GM23248 (cell line): ENCODE results near the gene GTF2H1. TPM values are rescaled to one million over a fixed set of nuclear protein-coding genes. Genes with fewer than 3 reads are reported as not detected.

Experiments used
- DNase-seq: peaks from one replicate; pipeline ENCODE4 v3.0.0-alpha.2; 2015
- H2AFZ ChIP-seq: fragments of 200-600 bp; sonication (generic); 2 replicates; pipeline ENCODE4 v1.6.1; 2016; ENCODE audit warnings: antibody characterized with exemption
- H3F3A ChIP-seq: fragments of 200-600 bp; sonication (generic); 2 replicates; pipeline ENCODE4 v1.6.1; 2016; ENCODE audit warnings: mild to moderate bottlenecking, antibody characterized with exemption, mixed run types; ENCODE audit not compliant: insufficient read depth
- H3K27ac ChIP-seq: fragments of 200-600 bp; sonication (generic); 2 replicates; pipeline ENCODE4 v1.5.1; 2016; ENCODE audit warnings: mild to moderate bottlenecking
- H3K27me3 ChIP-seq: fragments of 200-600 bp; sonication (generic); replicated peaks from 2 replicates; pipeline ENCODE4 v1.6.1; 2016; ENCODE audit warnings: mild to moderate bottlenecking; ENCODE audit not compliant: insufficient read depth
- H3K36me3 ChIP-seq: fragments of 200-600 bp; sonication (generic); 2 replicates; pipeline ENCODE4 v1.6.1; 2016; ENCODE audit warnings: low read depth, mild to moderate bottlenecking
- H3K4me1 ChIP-seq: fragments of 200-600 bp; sonication (generic); 2 replicates; pipeline ENCODE4 v1.6.1; 2016; ENCODE audit warnings: mild to moderate bottlenecking; ENCODE audit not compliant: insufficient read depth
- H3K4me2 ChIP-seq: fragments of 200-600 bp; sonication (generic); one replicate; pipeline ENCODE4 v1.6.1; 2016; ENCODE audit warnings: mild to moderate bottlenecking; ENCODE audit not compliant: unreplicated experiment
- H3K4me3 ChIP-seq: fragments of 200-600 bp; sonication (generic); 2 replicates; pipeline ENCODE4 v1.5.1; 2016; ENCODE audit warnings: mild to moderate bottlenecking
- H3K79me2 ChIP-seq: fragments of 200-600 bp; sonication (generic); 2 replicates; pipeline ENCODE4 v1.6.1; 2016; ENCODE audit warnings: mild to moderate bottlenecking; ENCODE audit not compliant: insufficient read depth
- H3K9ac ChIP-seq: fragments of 200-600 bp; sonication (generic); 2 replicates; pipeline ENCODE4 v1.6.1; 2016; ENCODE audit warnings: mild to moderate bottlenecking
- H3K9me2 ChIP-seq: fragments of 200-600 bp; sonication (generic); 2 replicates; pipeline ENCODE4 v1.6.1; 2016; ENCODE audit warnings: mixed run types, mild to moderate bottlenecking, moderate library complexity; ENCODE audit not compliant: insufficient read depth
- H3K9me3 ChIP-seq: fragments of 200-600 bp; sonication (generic); one replicate; pipeline ENCODE4 v1.6.1; 2017; ENCODE audit warnings: low read depth
- H4K20me1 ChIP-seq: fragments of 200-600 bp; sonication (generic); 2 replicates; pipeline ENCODE4 v1.6.0; 2016; ENCODE audit not compliant: insufficient read depth
- EZH2 ChIP-seq: fragments of 200-600 bp; sonication (generic); IDR thresholded peaks from 2 replicates; pipeline ENCODE4 v1.6.1; 2018; ENCODE audit warnings: antibody characterized with exemption, mild to moderate bottlenecking; ENCODE audit not compliant: insufficient read depth, poor library complexity, severe bottlenecking
- EZH2phosphoT487 ChIP-seq: fragments of 200-600 bp; sonication (generic); IDR thresholded peaks from 2 replicates; pipeline ENCODE4 v1.6.1; 2018; ENCODE audit warnings: antibody characterized with exemption, moderate library complexity, mild to moderate bottlenecking, low read depth; ENCODE audit not compliant: insufficient read depth
- WGBS, 2 experiments: methylation state at CpG; one replicate each; pipeline ENCODE4 v1.1.6; 2015 to 2017; ENCODE audit warnings: low lambda C conversion rate in 2 of 2, low coverage in 1 of 2; ENCODE audit errors: missing lambda C conversion rate in 2 of 2; 5-methylcytosine and 5-hydroxymethylcytosine counted together
- in situ Hi-C: fragments of 300-500 bp; cut with MboI; formaldehyde crosslinking; loops from 2 replicates; pipeline ENCODE4 v1.15.0; 2020
- polyA plus RNA-seq: library from polyadenylated mRNA; unstranded; fragments of >200 nt; fragmentation: Nextera tagmentation; extraction: Ambion mirVana; gene quantifications from 2 replicates; pipeline ENCODE4 v1.2.1, GENCODE V29; 2016
- total RNA-seq: library from RNA; depleted of rRNA; stranded (reverse); fragments of >200 nt; shearing (Covaris generic); gene quantifications from 2 replicates; pipeline ENCODE4 v1.2.3, GENCODE V29; 2014; rRNA removed

Gene GTF2H1
- total RNA-seq (77.4 and 89.8 TPM in 2 replicates), polyA plus RNA-seq (58.7 and 61.6 TPM in 2 replicates)

- H3K9me3 ChIP-seq: no peaks in the 10 kb centered on the region
- peak within 1 kb of the TSS; percentile 87 for H2AFZ ChIP-seq
- peaks cover 9% of the 10 kb centered on the region; the same call in 1 of the 2 replicates for H3K36me3 ChIP-seq
- peak within 1 kb of the TSS; percentile 90 for H3K27ac ChIP-seq
- no peaks in the 10 kb centered on the region for H3K27me3 ChIP-seq
- DNase-seq: peak; percentile 99
- peak within 1 kb of the TSS; percentile 99 for H3K4me2 ChIP-seq
- TF ChIP-seq EZH2phosphoT487 (no peak), EZH2 (no peak)
- H3K79me2 ChIP-seq: peaks cover 91% of the 10 kb centered on the region
- in situ Hi-C loops: loop anchor here (10.0 kb wide), 1 partner anchor 63 kb away; no protein-coding TSS in a partner anchor
- no peaks in the 10 kb centered on the region for H4K20me1 ChIP-seq
- H3K9me2 ChIP-seq: no peaks in the 10 kb centered on the region
- H3K9ac ChIP-seq: peak within 1 kb of the TSS; percentile 91
- peaks cover 37% of the 10 kb centered on the region for H3K4me1 ChIP-seq
- H3F3A ChIP-seq: peaks cover 16% of the 10 kb centered on the region
- peak within 1 kb of the TSS; percentile 91 for H3K4me3 ChIP-seq
- WGBS, 2 experiments: 1% methylated on average over 52 to 61 of the region's 61 CpGs
Observed at GRCh38 chr11:18321969-18322711, at the start of gene GTF2H1, which contains the start of gene HPS5. GTF2H1 (plus strand) TSS chr11:18322567; CDS start chr11:18333075, 10,508 bp downstream. HPS5 (minus strand) TSS chr11:18322140; CDS start chr11:18317858, 4,282 bp downstream.

GRCh38 chr11:18277565-18278271 is 44.6 kb upstream of the GTF2H1 start:
- no peaks in the 10 kb centered on the region for H3F3A ChIP-seq
- H3K9me2 ChIP-seq: no peaks in the 10 kb centered on the region
- H3K9me3 ChIP-seq: no peaks in the 10 kb centered on the region
- H3K4me1 ChIP-seq: no peaks in the 10 kb centered on the region
- 88 to 92% methylated on average over 5 of the region's 5 CpGs for WGBS, 2 experiments
- no peak overlapping the region for H3K27ac ChIP-seq
- peaks cover 28% of the 10 kb centered on the region; the same call in 1 of the 2 replicates for H3K36me3 ChIP-seq
- no peaks in the 10 kb centered on the region for H3K27me3 ChIP-seq
- in situ Hi-C loops: no loop called here
- H3K4me3 ChIP-seq: no peak overlapping the region
- H2AFZ ChIP-seq: no peak overlapping the region
- no peak overlapping the region for H3K4me2 ChIP-seq
- TF ChIP-seq EZH2: no peak
- no peak for TF ChIP-seq EZH2phosphoT487
- H4K20me1 ChIP-seq: no peaks in the 10 kb centered on the region
- DNase-seq: no peak
- no peak overlapping the region for H3K9ac ChIP-seq
- H3K79me2 ChIP-seq: no peaks in the 10 kb centered on the region

GRCh38 chr11:18280438-18281045 is 41.8 kb upstream of the GTF2H1 start:
- no peaks in the 10 kb centered on the region for H3F3A ChIP-seq
- H3K9me3 ChIP-seq: no peaks in the 10 kb centered on the region
- no peak for TF ChIP-seq EZH2phosphoT487
- TF ChIP-seq EZH2: no peak
- WGBS, 2 experiments: 75 to 79% methylated on average over 4 of the region's 4 CpGs
- H4K20me1 ChIP-seq: no peaks in the 10 kb centered on the region
- no peak overlapping the region for H2AFZ ChIP-seq
- in situ Hi-C loops: no loop called here
- H3K9ac ChIP-seq: no peak overlapping the region
- no peaks in the 10 kb centered on the region for H3K4me1 ChIP-seq
- no peak overlapping the region for H3K4me3 ChIP-seq
- no peak for DNase-seq
- H3K79me2 ChIP-seq: no peaks in the 10 kb centered on the region
- peaks cover 48% of the 10 kb centered on the region; the same call in 1 of the 2 replicates for H3K36me3 ChIP-seq
- no peaks in the 10 kb centered on the region for H3K9me2 ChIP-seq
- H3K4me2 ChIP-seq: no peak overlapping the region
- H3K27ac ChIP-seq: no peak overlapping the region
- no peaks in the 10 kb centered on the region for H3K27me3 ChIP-seq

GRCh38 chr11:18282626-18283025 is 39.7 kb upstream of the GTF2H1 start:
- DNase-seq: no peak
- H2AFZ ChIP-seq: no peak overlapping the region
- TF ChIP-seq EZH2: no peak
- TF ChIP-seq EZH2phosphoT487: no peak
- H3K9me3 ChIP-seq: no peaks in the 10 kb centered on the region
- no peak overlapping the region for H3K4me3 ChIP-seq
- no peak overlapping the region for H3K9ac ChIP-seq
- in situ Hi-C loops: no loop called here
- no peak overlapping the region for H3K4me2 ChIP-seq
- H3K36me3 ChIP-seq: peaks cover 63% of the 10 kb centered on the region
- H3F3A ChIP-seq: no peaks in the 10 kb centered on the region
- H3K79me2 ChIP-seq: no peaks in the 10 kb centered on the region
- no peak overlapping the region for H3K27ac ChIP-seq
- no peaks in the 10 kb centered on the region for H3K27me3 ChIP-seq
- WGBS, 2 experiments: 95 to 96% methylated on average over 2 of the region's 2 CpGs
- H4K20me1 ChIP-seq: no peaks in the 10 kb centered on the region
- H3K9me2 ChIP-seq: no peaks in the 10 kb centered on the region
- no peaks in the 10 kb centered on the region for H3K4me1 ChIP-seq
